GM18499 (cell line): ENCODE results near the gene LMX1A.

Source experiments
- ATAC-seq: cut with Tn5 transposase; IDR thresholded peaks from one replicate; pipeline ENCODE4 v1.9.1; 2021; ENCODE audit warnings: moderate number of reproducible peaks; ENCODE audit not compliant: insufficient read depth, unreplicated experiment

LMX1A gene

GRCh38 chr1:165228111-165228655 is 128.3 kb downstream of the LMX1A start:
- ATAC-seq = no peak

- no peak for ATAC-seq
Observed at GRCh38 chr1:165226326-165226725, 130.2 kb downstream of the LMX1A start.

- no peak for ATAC-seq
Observed at GRCh38 chr1:165225650-165226049, 130.9 kb downstream of the LMX1A start.

- ATAC-seq = no peak
Observed at GRCh38 chr1:165225062-165225461, 131.5 kb downstream of the LMX1A start.

GRCh38 chr1:165224504-165224903 is 132.0 kb downstream of the LMX1A start:
- no peak for ATAC-seq

GRCh38 chr1:165222580-165222979 is 133.9 kb downstream of the LMX1A start:
- no peak for ATAC-seq

- no peak for ATAC-seq
Observed at GRCh38 chr1:165218731-165219130, 137.8 kb downstream of the LMX1A start.

- no peak for ATAC-seq
Observed at GRCh38 chr1:165217958-165218357, 138.6 kb downstream of the LMX1A start.

- ATAC-seq = no peak
Observed at GRCh38 chr1:165216254-165216653, 140.3 kb downstream of the LMX1A start.

GRCh38 chr1:165215676-165216075 is 140.8 kb downstream of the LMX1A start:
- no peak for ATAC-seq

GRCh38 chr1:165212229-165212628 is 144.3 kb downstream of the LMX1A start:
- ATAC-seq = no peak

GRCh38 chr1:165207853-165208515 is 148.5 kb downstream of the LMX1A start:
- ATAC-seq = no peak

- no peak for ATAC-seq
Observed at GRCh38 chr1:165205145-165205544, 151.4 kb downstream of the LMX1A start.

- ATAC-seq = no peak
Observed at GRCh38 chr1:165204548-165204947, 152.0 kb downstream of the LMX1A start.

GRCh38 chr1:165191087-165191486 is 165.4 kb downstream of the LMX1A start:
- no peak for ATAC-seq

GRCh38 chr1:165189913-165190312 is 166.6 kb downstream of the LMX1A start:
- ATAC-seq = no peak

- ATAC-seq = no peak
Observed at GRCh38 chr1:165189011-165189410, 167.5 kb downstream of the LMX1A start.

GRCh38 chr1:165187031-165188009 is 169.2 kb downstream of the LMX1A start:
- ATAC-seq = no peak

GRCh38 chr1:165185161-165185889 is 171.2 kb downstream of the LMX1A start:
- no peak for ATAC-seq

GRCh38 chr1:165182975-165183374 is 173.5 kb downstream of the LMX1A start:
- no peak for ATAC-seq

- ATAC-seq = no peak
Observed at GRCh38 chr1:165179306-165179705, 177.2 kb downstream of the LMX1A start.
